Activated T-cell treated with anti-CD3 and anti-CD28 coated beads, Interleukin-2, amount 50 U/mL, for 72 hours (primary cell): ENCODE measurements around the gene ALDH3A2. TPM values are rescaled to one million over a fixed set of nuclear protein-coding genes. Genes with fewer than 3 reads are reported as not detected.

Source experiments
- ATAC-seq, 2 donors: fragments of 150-1000 bp; cut with Tn5 transposase; replicated peaks in 1 of 2; 2 replicates each; pipeline ENCODE4 v1.10.0; 2021; ENCODE audit warnings: moderate library complexity in 2 of 2, mild to moderate bottlenecking in 1 of 2
- DNase-seq, 2 donors: peaks; one replicate each; pipeline ENCODE4 v3.0.0; 2021 to 2022; ENCODE audit warnings: mixed read lengths in 1 of 2
- H3K27ac Mint-ChIP-seq: one replicate; pipeline ENCODE4 v1.8.0; 2022; ENCODE audit warnings: mild to moderate bottlenecking, moderate library complexity, mixed read lengths
- H3K27me3 Mint-ChIP-seq: one replicate; pipeline ENCODE4 v1.8.0; 2022; ENCODE audit warnings: low read depth, mixed read lengths
- H3K36me3 Mint-ChIP-seq, 2 donors: one replicate each; pipeline ENCODE4 v1.8.0; 2022; ENCODE audit warnings: mixed read lengths in 2 of 2, mild to moderate bottlenecking in 1 of 2; ENCODE audit not compliant: insufficient read depth in 2 of 2
- H3K4me1 Mint-ChIP-seq: one replicate; pipeline ENCODE4 v1.8.0; 2022; ENCODE audit warnings: low read depth, mixed read lengths
- H3K4me3 Mint-ChIP-seq, 2 donors: one replicate each; pipeline ENCODE4 v1.8.0; 2022; ENCODE audit warnings: mild to moderate bottlenecking in 2 of 2, mixed read lengths in 2 of 2, moderate library complexity in 2 of 2
- H3K9me3 Mint-ChIP-seq, 2 donors: one replicate each; pipeline ENCODE4 v1.8.0; 2022; ENCODE audit warnings: mixed read lengths in 2 of 2
- total RNA-seq, 2 donors: library from RNA; stranded (reverse); gene quantifications; one replicate each; pipeline ENCODE4 v1.2.3, GENCODE V29; 2022

ALDH3A2 gene
- total RNA-seq, 2 donors from 2014 or later, result 19.7 to 25.1 TPM

GRCh38 chr17:19641687-19642372 is 6.7 kb upstream of the ALDH3A2 start:
- ATAC-seq (no peak), DNase-seq (no peak)
- Mint-ChIP-seq H3K27me3 (peaks cover 5% of the 10 kb centered on the region), H3K4me3 (no peak overlapping the region), H3K36me3 (no peaks in the 10 kb centered on the region), H3K27ac (no peak overlapping the region), H3K4me1 (peaks cover 23% of the 10 kb centered on the region), H3K9me3 (no peaks in the 10 kb centered on the region)

GRCh38 chr17:19642373-19642893 is 6.1 kb upstream of the ALDH3A2 start:
- no peak overlapping the region for H3K4me3 Mint-ChIP-seq
- H3K27ac Mint-ChIP-seq, result no peak overlapping the region
- no peaks in the 10 kb centered on the region for H3K36me3 Mint-ChIP-seq
- DNase-seq (no peak), ATAC-seq (no peak)
- no peaks in the 10 kb centered on the region for H3K9me3 Mint-ChIP-seq
- H3K4me1 Mint-ChIP-seq, result peaks cover 29% of the 10 kb centered on the region
- H3K27me3 Mint-ChIP-seq, result peaks cover 5% of the 10 kb centered on the region

GRCh38 chr17:19644493-19645210 is 3.9 kb upstream of the ALDH3A2 start:
- peaks cover 5% of the 10 kb centered on the region for H3K27me3 Mint-ChIP-seq
- DNase-seq, result no peak
- H3K4me1 Mint-ChIP-seq, result peaks cover 42% of the 10 kb centered on the region
- H3K27ac Mint-ChIP-seq, result no peak overlapping the region
- ATAC-seq, result no peak
- H3K36me3 Mint-ChIP-seq, result no peaks in the 10 kb centered on the region
- no peaks in the 10 kb centered on the region for H3K9me3 Mint-ChIP-seq
- no peak overlapping the region for H3K4me3 Mint-ChIP-seq

GRCh38 chr17:19645734-19646201 is 2.8 kb upstream of the ALDH3A2 start:
- Mint-ChIP-seq H3K36me3 (no peaks in the 10 kb centered on the region), H3K27ac (no peak overlapping the region)
- no peak for ATAC-seq

GRCh38 chr17:19646788-19647696 is 1.5 kb upstream of the ALDH3A2 start:
- Mint-ChIP-seq H3K27me3 (peaks cover 5% of the 10 kb centered on the region), H3K27ac (peak overlapping the region; percentile 74), H3K4me1 (peaks cover 51% of the 10 kb centered on the region), H3K36me3 (no peaks in the 10 kb centered on the region), H3K9me3 (no peaks in the 10 kb centered on the region), H3K4me3 (peak overlapping the region; percentile 95 to 96)
- ATAC-seq, result no peak
- DNase-seq, result peak in 1 of 2 donors; percentile 9

More at GRCh38 chr17:19645734-19646201, 2.8 kb upstream of the ALDH3A2 start:
- peak; percentile 59 to 74 for DNase-seq
- Mint-ChIP-seq H3K27me3 (peaks cover 5% of the 10 kb centered on the region), H3K4me3 (no peak overlapping the region), H3K9me3 (no peaks in the 10 kb centered on the region), H3K4me1 (peaks cover 49% of the 10 kb centered on the region)

- H3K9me3 Mint-ChIP-seq, result no peaks in the 10 kb centered on the region
- H3K36me3 Mint-ChIP-seq, result no peaks in the 10 kb centered on the region
- peak overlapping the region; percentile 95 to 96 for H3K4me3 Mint-ChIP-seq
- DNase-seq (peak; percentile 44 to 45), ATAC-seq (peak; percentile 60 to 63)
- peak overlapping the region; percentile 74 for H3K27ac Mint-ChIP-seq
- no peaks in the 10 kb centered on the region for H3K27me3 Mint-ChIP-seq
- peaks cover 43% of the 10 kb centered on the region for H3K4me1 Mint-ChIP-seq
Observed at GRCh38 chr17:19647697-19648474, 665 bp upstream of the ALDH3A2 start.

GRCh38 chr17:19649274-19649541 is 657 bp downstream of the ALDH3A2 start:
- H3K9me3 Mint-ChIP-seq, result no peaks in the 10 kb centered on the region
- H3K36me3 Mint-ChIP-seq, result peaks cover 3 to 5% of the 10 kb centered on the region in 2 donors
- no peak for DNase-seq
- H3K27me3 Mint-ChIP-seq, result no peaks in the 10 kb centered on the region
- peak overlapping the region; percentile 95 to 96 for H3K4me3 Mint-ChIP-seq
- no peak for ATAC-seq
- H3K27ac Mint-ChIP-seq, result peak overlapping the region; percentile 87
- peaks cover 42% of the 10 kb centered on the region for H3K4me1 Mint-ChIP-seq

- Mint-ChIP-seq H3K4me1 (peaks cover 40% of the 10 kb centered on the region), H3K4me3 (peak overlapping the region; percentile 40 to 95), H3K27ac (no peak overlapping the region), H3K27me3 (no peaks in the 10 kb centered on the region), H3K36me3 (peaks cover 3 to 5% of the 10 kb centered on the region in 2 donors), H3K9me3 (no peaks in the 10 kb centered on the region)
- no peak for DNase-seq
- no peak for ATAC-seq
Observed at GRCh38 chr17:19650826-19651225, 2.3 kb downstream of the ALDH3A2 start.

- Mint-ChIP-seq H3K4me3 (no peak overlapping the region), H3K27me3 (no peaks in the 10 kb centered on the region)
Observed at GRCh38 chr17:19651451-19652238, 3.1 kb downstream of the ALDH3A2 start.

GRCh38 chr17:19652595-19652994 is 4.0 kb downstream of the ALDH3A2 start:
- no peak for DNase-seq
- Mint-ChIP-seq H3K9me3 (no peaks in the 10 kb centered on the region), H3K27ac (no peak overlapping the region), H3K4me1 (peaks cover 34% of the 10 kb centered on the region), H3K4me3 (no peak overlapping the region), H3K27me3 (no peaks in the 10 kb centered on the region), H3K36me3 (peaks cover 3 to 5% of the 10 kb centered on the region in 2 donors)
- no peak for ATAC-seq

More at GRCh38 chr17:19651451-19652238, 3.1 kb downstream of the ALDH3A2 start:
- ATAC-seq (no peak), DNase-seq (no peak)
- Mint-ChIP-seq H3K4me1 (peaks cover 40% of the 10 kb centered on the region), H3K27ac (no peak overlapping the region), H3K9me3 (no peaks in the 10 kb centered on the region), H3K36me3 (peaks cover 3 to 5% of the 10 kb centered on the region in 2 donors)

GRCh38 chr17:19654342-19654886 is 5.9 kb downstream of the ALDH3A2 start:
- DNase-seq (no peak), ATAC-seq (no peak)
- H3K9me3 Mint-ChIP-seq, result no peaks in the 10 kb centered on the region
- H3K4me3 Mint-ChIP-seq, result no peak overlapping the region
- H3K27me3 Mint-ChIP-seq, result no peaks in the 10 kb centered on the region
- H3K36me3 Mint-ChIP-seq, result peaks cover 3 to 5% of the 10 kb centered on the region in 2 donors
- peaks cover 25% of the 10 kb centered on the region for H3K4me1 Mint-ChIP-seq
- no peak overlapping the region for H3K27ac Mint-ChIP-seq
